Endothelial cell of hepatic sinusoid (primary cell): Measurements from ENCODE around the gene COL23A1.

Source experiments
- in situ Hi-C: cut with HindIII; loops from 2 replicates; pipeline ENCODE4 v1.10.0; 2017; ENCODE audit warnings: low sequenced_read_pairs

The COL23A1 gene

GRCh38 chr5:178590141-178590923 lies at the start of gene COL23A1:
TSS of gene COL23A1 (minus strand) at chr5:178590393.
- in situ Hi-C loops, result no loop called here

DNA sequence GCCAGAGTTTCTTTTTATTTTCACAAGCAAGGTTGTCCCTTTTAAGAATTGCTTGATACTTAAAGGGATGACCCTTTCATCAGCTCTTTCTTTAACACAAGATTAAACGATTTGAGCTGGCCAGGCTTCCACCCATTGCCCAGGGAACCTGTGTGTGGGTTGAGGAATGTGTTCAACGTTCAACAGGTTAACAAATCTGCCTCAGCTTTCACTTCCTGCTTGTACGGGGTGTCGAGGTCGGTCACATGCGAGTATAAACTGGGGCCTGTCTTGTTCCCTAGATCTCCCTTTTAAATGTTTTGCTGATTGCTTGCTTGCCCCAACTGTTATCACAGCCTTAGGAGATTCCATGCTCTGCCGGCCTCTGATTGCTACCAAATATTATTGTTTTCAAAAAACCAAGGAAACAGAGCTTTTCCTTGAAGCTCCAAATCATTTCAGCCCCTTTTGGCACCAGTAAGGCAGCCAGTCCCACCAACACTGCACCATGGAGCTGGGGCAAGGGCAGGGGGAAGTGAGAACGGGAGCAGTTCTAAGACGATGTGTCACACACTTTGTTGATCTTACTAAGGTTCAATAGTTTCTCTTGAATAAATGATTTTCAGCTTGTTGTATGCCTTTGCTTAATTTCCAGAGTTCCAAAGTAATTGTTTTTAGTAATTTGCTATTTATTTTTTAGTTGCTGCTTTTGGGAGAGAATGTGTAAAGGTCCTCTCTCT lies 47.3 kb upstream of the COL23A1 start:
- in situ Hi-C loops, result no loop called here

- in situ Hi-C loops, result no loop called here
Measured at GRCh38 chr5:178632285-178632684, 42.1 kb upstream of the COL23A1 start.

DNA sequence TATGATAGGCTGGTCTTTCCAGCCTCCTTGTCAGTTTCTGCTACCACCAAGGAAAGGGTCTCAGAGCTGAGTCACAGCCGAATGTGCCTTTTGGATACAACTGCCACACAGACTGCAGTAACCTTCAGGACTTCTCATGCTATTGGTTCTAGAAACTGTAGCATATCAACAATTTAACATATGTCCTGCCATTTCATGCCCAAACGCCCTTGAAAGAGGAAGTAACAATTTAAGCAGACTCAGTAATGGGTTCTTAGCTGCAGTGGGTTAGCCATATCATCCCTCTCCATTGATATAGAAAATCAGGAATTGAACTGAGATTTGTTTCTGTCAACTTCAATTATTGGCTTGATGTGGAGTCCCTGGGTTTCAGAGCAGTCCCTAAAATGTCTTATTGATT lies 40.8 kb upstream of the COL23A1 start:
- in situ Hi-C loops, result no loop called here

DNA sequence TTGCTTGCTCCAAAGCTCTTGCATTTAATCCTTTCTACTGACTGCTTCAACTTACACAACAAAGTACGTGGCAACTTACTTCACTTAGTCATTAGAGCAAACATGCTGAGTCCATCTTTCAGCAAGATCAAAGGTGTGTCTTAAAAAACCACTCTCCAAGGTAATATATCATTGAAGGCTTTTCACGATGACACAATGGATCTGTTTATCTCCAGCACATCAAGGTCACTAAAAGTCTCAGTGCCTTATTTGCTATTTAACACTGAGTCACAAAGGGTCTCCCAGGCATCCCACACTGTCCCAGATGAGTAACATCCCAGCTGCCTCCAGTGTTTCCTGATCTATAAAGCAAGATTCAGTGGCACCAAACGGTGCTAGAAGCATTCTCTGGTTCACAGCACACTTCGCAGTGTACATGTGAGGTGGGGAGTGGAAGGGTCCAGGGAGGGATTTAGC lies 40.3 kb upstream of the COL23A1 start:
- in situ Hi-C loops, result no loop called here

DNA sequence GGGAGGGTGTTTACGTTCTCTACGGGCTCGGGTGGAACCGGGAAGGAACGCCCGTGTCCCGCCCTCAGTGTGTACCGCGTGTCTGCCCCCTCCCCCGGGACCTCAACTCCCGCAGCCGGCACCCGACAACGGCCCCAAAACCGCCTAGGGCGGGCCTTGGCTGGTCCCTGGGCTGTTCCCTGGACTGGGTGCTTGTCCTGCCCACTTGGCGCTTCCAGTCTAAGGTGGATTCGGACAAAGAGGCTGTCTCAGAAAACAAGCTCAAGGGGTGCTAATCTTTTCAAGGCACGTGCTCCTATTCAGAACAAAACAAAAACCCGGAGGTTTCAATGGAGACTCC lies 37.0 kb upstream of the COL23A1 start:
- in situ Hi-C loops, result no loop called here

- in situ Hi-C loops, result no loop called here
Measured at GRCh38 chr5:178626484-178627258, 36.5 kb upstream of the COL23A1 start, which contains the start of gene CLK4. TSS of gene CLK4 (minus strand) at chr5:178627050. CDS start at chr5:178623416, 3,634 bp downstream.

- in situ Hi-C loops, result no loop called here
Measured at GRCh38 chr5:178625679-178626483, 35.7 kb upstream of the COL23A1 start.

- in situ Hi-C loops, result no loop called here
Measured at GRCh38 chr5:178624631-178625546, 34.7 kb upstream of the COL23A1 start.

GRCh38 chr5:178622679-178623247 lies 32.6 kb upstream of the COL23A1 start:
- in situ Hi-C loops, result no loop called here

DNA sequence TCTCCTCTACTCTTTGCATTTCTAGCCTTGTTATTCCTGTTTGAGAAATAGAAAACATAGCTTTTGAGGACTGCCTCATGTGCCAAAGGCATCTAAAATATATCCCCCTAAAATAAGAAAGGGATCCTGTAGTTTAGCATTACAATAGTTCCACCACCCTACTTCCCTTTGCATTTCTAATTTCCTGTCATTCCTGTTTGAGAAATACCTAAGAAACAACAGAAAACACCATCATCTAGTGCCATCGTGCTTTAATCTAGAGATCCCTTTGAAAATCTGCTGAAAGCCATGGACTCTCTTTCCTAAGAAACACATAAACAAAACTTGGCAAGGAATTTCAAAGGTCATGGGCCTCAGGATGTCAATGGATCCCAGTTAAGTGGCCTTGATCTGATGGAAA lies 29.2 kb upstream of the COL23A1 start:
- in situ Hi-C loops, result loop anchor here (5.0 kb wide), 1 partner anchor 88 kb away; no protein-coding TSS in a partner anchor

DNA sequence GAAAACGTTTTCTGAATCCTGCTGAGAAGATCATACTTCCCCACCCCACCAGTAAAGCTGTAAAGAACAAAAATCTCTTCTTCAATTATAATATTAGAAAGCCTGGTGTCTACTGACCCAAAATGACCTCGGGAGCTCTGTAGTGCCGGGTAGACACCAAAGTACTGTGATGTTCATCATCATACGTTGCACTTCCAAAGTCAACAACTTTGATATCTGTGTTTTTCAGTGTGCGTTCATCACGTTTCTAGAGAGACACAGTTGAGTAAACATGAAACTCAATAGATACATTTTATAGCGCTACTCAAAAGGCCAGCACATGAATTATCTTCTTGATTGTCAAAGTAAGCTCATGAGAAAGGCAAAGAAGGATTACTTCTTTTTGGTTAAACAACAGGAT lies 22.1 kb upstream of the COL23A1 start:
- in situ Hi-C loops, result no loop called here

GRCh38 chr5:178606269-178606668 lies 16.1 kb upstream of the COL23A1 start:
- in situ Hi-C loops, result no loop called here

- in situ Hi-C loops, result no loop called here
Measured at GRCh38 chr5:178605788-178606187, 15.6 kb upstream of the COL23A1 start.

GRCh38 chr5:178602752-178603151 lies 12.6 kb upstream of the COL23A1 start:
- in situ Hi-C loops, result loop anchor here (5.0 kb wide), 1 partner anchor 50 kb away; no protein-coding TSS in a partner anchor

DNA sequence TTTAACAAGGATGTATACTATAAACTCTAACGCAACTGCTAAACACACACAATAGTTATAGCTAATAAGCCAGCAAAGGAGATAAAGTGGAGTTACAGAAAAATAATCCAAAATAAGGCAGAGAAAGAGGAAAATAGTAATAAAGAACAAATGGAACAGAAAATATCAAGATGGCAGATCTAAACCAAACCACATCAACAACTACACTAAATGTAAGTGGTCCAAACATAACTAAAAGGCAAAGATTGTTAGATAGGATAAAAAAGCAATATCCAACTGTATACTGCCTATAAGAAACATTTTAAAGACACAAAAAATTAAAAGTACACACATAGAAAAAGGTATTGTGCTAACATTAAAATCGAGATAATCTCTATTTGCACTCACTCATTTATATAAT lies 5.6 kb upstream of the COL23A1 start:
- in situ Hi-C loops, result no loop called here

GRCh38 chr5:178595150-178595549 lies 5.0 kb upstream of the COL23A1 start:
- in situ Hi-C loops, result no loop called here

DNA sequence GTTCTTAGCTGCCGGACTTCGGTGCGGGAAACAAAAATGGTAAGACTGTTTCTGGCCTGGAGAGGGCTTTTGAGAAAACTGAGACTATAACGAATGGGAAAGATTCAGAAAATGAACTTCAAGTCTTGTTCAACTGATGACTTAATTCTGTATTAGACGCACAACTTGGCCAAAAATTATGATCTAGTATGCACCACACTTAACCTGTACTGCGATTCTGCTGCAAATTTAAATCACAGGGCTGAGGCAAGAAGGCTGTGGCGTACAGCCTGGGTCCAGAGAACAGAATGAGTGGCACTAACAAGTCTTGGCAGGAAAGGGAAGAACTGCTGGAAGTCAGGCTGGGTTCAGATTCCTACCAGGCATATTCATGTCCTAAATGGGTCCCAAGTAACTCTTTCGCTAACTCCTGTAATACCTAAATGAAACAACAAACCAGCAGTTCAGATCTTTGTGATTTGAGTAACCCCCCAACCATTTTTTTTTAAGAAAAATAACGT lies 781 bp upstream of the COL23A1 start:
- in situ Hi-C loops, result no loop called here
